SK-N-SH (cell line): ENCODE measurements around the gene SLC1A1.

Experiments used
- CTCF ChIP-seq: fragments of 200-600 bp; sonication (generic); IDR thresholded peaks from 2 replicates; pipeline ENCODE4 v1.6.1; 2017; ENCODE audit warnings: antibody characterized with exemption, mild to moderate bottlenecking, moderate library complexity
- EP300 ChIP-seq, 2 experiments: IDR thresholded peaks; 2 replicates each; pipeline versions ENCODE4 v1.4.0 to v1.6.1; 2012; ENCODE audit warnings: borderline replicate concordance in 1 of 2, low read depth in 1 of 2, low read length in 1 of 2
- MAX ChIP-seq: IDR thresholded peaks from 2 replicates; pipeline ENCODE4 v1.4.0; 2012; ENCODE audit warnings: low read depth
- MXI1 ChIP-seq: IDR thresholded peaks from 2 replicates; pipeline ENCODE4 v1.6.1; 2012; ENCODE audit warnings: mild to moderate bottlenecking, low read depth, low read length, improper control_type of control experiment
- NFIC ChIP-seq: IDR thresholded peaks from 2 replicates; pipeline ENCODE4 v1.4.0; 2012; ENCODE audit warnings: borderline replicate concordance
- POLR2AphosphoS5 ChIP-seq: IDR thresholded peaks from 2 replicates; pipeline ENCODE4 v1.6.1; 2012; ENCODE audit warnings: low read depth, low read length
- RCOR1 ChIP-seq: fragments of 150-350 bp; IDR thresholded peaks from 2 replicates; pipeline ENCODE4 v1.6.1; 2017; ENCODE audit warnings: antibody characterized with exemption, low read length
- REST ChIP-seq: IDR thresholded peaks from 2 replicates; pipeline ENCODE4 v1.6.1; 2012; ENCODE audit warnings: mild to moderate bottlenecking, low read depth, low read length, moderate library complexity
- TAF1 ChIP-seq: IDR thresholded peaks from 2 replicates; pipeline ENCODE4 v1.6.1; 2012; ENCODE audit warnings: low read depth, mild to moderate bottlenecking, low read length, moderate library complexity, borderline replicate concordance
- USF1 ChIP-seq: IDR thresholded peaks from 2 replicates; pipeline ENCODE4 v1.4.0; 2012; ENCODE audit warnings: low read depth, borderline replicate concordance

GRCh38 chr9:4464911-4465513 is 25.3 kb upstream of the SLC1A1 start:
- TF ChIP-seq CTCF (no peak), REST (no peak), POLR2AphosphoS5 (no peak), MXI1 (no peak), TAF1 (no peak), EP300 (IDR thresholded peaks at IDR 0.05; ENCODE audit: borderline replicate concordance in 1 of 2, low read depth in 1 of 2, low read length in 1 of 2) (no peak), USF1 (no peak), RCOR1 (no peak), MAX (no peak), NFIC (no peak)
